HG03066 (cell line): ENCODE measurements around the gene TEC.
A peak's percentile ranks its signal among the peaks of the same experiment; 100 is the strongest.
"Not testable (repeated sequence)": the region's sequence is repeated elsewhere in the genome, so short reads cannot be mapped to it uniquely, and the experiment has no call there.

Experiments used
- ATAC-seq: cut with Tn5 transposase; IDR thresholded peaks from one replicate; pipeline ENCODE4 v1.9.1; 2021; ENCODE audit warnings: low read depth; ENCODE audit not compliant: unreplicated experiment

Gene TEC

GRCh38 chr4:48203819-48204218 is 65.8 kb downstream of the TEC start:
- peak; percentile 40 for ATAC-seq

- ATAC-seq = peak; percentile 27
These were observed 71.9 kb downstream of the TEC start for GRCh38 chr4:48197643-48198237.

GRCh38 chr4:48196758-48197504 is 72.7 kb downstream of the TEC start:
- peak; percentile 67 for ATAC-seq

- ATAC-seq = no peak
These were observed 73.8 kb downstream of the TEC start for GRCh38 chr4:48195853-48196252.

- no peak for ATAC-seq
These were observed 74.3 kb downstream of the TEC start for GRCh38 chr4:48195374-48195773.

GRCh38 chr4:48194971-48195370 is 74.7 kb downstream of the TEC start:
- no peak for ATAC-seq

GRCh38 chr4:48193921-48194468 is 75.6 kb downstream of the TEC start:
- ATAC-seq = no peak

GRCh38 chr4:48193096-48193836 is 76.4 kb downstream of the TEC start:
- ATAC-seq = no peak

- ATAC-seq = no peak
These were observed 77.9 kb downstream of the TEC start for GRCh38 chr4:48191758-48192157.

GRCh38 chr4:48190839-48191238 is 78.8 kb downstream of the TEC start:
- no peak for ATAC-seq

- ATAC-seq = no peak
These were observed 79.9 kb downstream of the TEC start for GRCh38 chr4:48189731-48190130.

GRCh38 chr4:48188390-48188789 is 81.2 kb downstream of the TEC start:
- ATAC-seq = no peak

- ATAC-seq = no peak
These were observed 81.8 kb downstream of the TEC start for GRCh38 chr4:48187813-48188212.

- ATAC-seq = not testable (repeated sequence)
These were observed 82.6 kb downstream of the TEC start for GRCh38 chr4:48187066-48187465.

- not testable (repeated sequence) for ATAC-seq
These were observed 83.2 kb downstream of the TEC start for GRCh38 chr4:48186394-48186793.

GRCh38 chr4:48184882-48185281 is 84.8 kb downstream of the TEC start:
- no peak for ATAC-seq

GRCh38 chr4:48180234-48180633 is 89.4 kb downstream of the TEC start:
- no peak for ATAC-seq

- ATAC-seq = no peak
These were observed 90.7 kb downstream of the TEC start for GRCh38 chr4:48178931-48179330.

GRCh38 chr4:48175806-48176205 is 93.8 kb downstream of the TEC start:
- ATAC-seq = no peak

- ATAC-seq = no peak
These were observed 94.3 kb downstream of the TEC start for GRCh38 chr4:48175328-48175727.
